Gastrocnemius medialis (tissue), 4 donors: Measurements from ENCODE around the gene EFCC1. TPM values are rescaled to one million over a fixed set of nuclear protein-coding genes. Genes with fewer than 3 reads are reported as not detected.

Experiments used
- ATAC-seq, 2 donors: fragments of 150-250 bp; one replicate each; pipeline ENCODE4 v1.9.1; 2016
- DNase-seq, 2 donors: peaks; one replicate each; pipeline ENCODE4 v3.0.0-alpha.2; 2019
- H3K27ac ChIP-seq, 4 donors: fragments of 200-600 bp; sonication (generic); 1 replicate in 1 of 4; 2 replicates in 3 of 4; pipeline ENCODE4 v1.5.1; 2016 to 2018; ENCODE audit warnings: mild to moderate bottlenecking in 2 of 4, moderate library complexity in 1 of 4
- H3K27me3 ChIP-seq, 3 donors: fragments of 200-600 bp; sonication (generic) in 2 of 3; 1 replicate in 1 of 3; 2 replicates in 2 of 3; pipeline versions ENCODE4 v1.5.1 to v1.6.0; 2016 to 2019; ENCODE audit warnings: mild to moderate bottlenecking in 1 of 3, moderate library complexity in 1 of 3
- H3K36me3 ChIP-seq, 2 donors: fragments of 200-600 bp; sonication (generic) in 1 of 2; one replicate each; pipeline ENCODE4 v1.5.1; 2017 to 2018
- H3K4me1 ChIP-seq, 2 donors: fragments of 200-600 bp; sonication (generic) in 1 of 2; one replicate each; pipeline ENCODE4 v1.5.1; 2016 to 2017; ENCODE audit warnings: mild to moderate bottlenecking in 2 of 2
- H3K4me3 ChIP-seq, 4 donors: fragments of 200-600 bp; sonication (generic) in 3 of 4; 1 replicate in 1 of 4; 2 replicates in 3 of 4; pipeline ENCODE4 v1.5.1; 2016 to 2019; ENCODE audit warnings: mild to moderate bottlenecking in 2 of 4
- H3K9me3 ChIP-seq, 3 donors: fragments of 200-600 bp; sonication (generic) in 2 of 3; 1 replicate in 1 of 3; 2 replicates in 2 of 3; pipeline ENCODE4 v1.5.1; 2016 to 2019
- CTCF ChIP-seq, 5 experiments: fragments of 450-650 bp in 3 of 5; fragments of 200-600 bp in 2 of 5; sonication (generic) in 2 of 5; IDR thresholded peaks in 4 of 5; conservative IDR thresholded peaks in 1 of 5; 1 replicate in 4 of 5; 2 replicates in 1 of 5; pipeline ENCODE4 v1.5.1; 2016 to 2019; ENCODE audit warnings: antibody characterized with exemption in 5 of 5, mild to moderate bottlenecking in 3 of 5, moderate library complexity in 3 of 5
- POLR2A ChIP-seq, 2 donors: fragments of 450-650 bp; IDR thresholded peaks; one replicate each; pipeline ENCODE4 v1.6.1; 2017; ENCODE audit warnings: antibody characterized with exemption in 2 of 2, mild to moderate bottlenecking in 2 of 2, moderate library complexity in 2 of 2
- in situ Hi-C, 4 donors: fragments of 200-750 bp; cut with MboI; loops; one replicate each; pipeline versions ENCODE4 v1.15.0 to v1.8.0; 2017; ENCODE audit warnings: low sequenced_read_pairs in 4 of 4
- intact Hi-C: fragments of 100-400 bp; cut with DNase I; formaldehyde crosslinking; loops from one replicate; pipeline ENCODE4 v1.15.1; 2023; ENCODE audit warnings: low total_unique reads
- total RNA-seq, 4 donors: library from RNA; depleted of rRNA; stranded (reverse); fragments of >200 nt; gene quantifications; one replicate each; pipeline versions ENCODE4 v1.1.0 to v1.2.3, GENCODE V29; 2016

Gene EFCC1
- total RNA-seq, result 1 to 10 TPM in 1 of 4 donors, under 1 TPM in 3; 0.26 to 1.2 (median 0.45) TPM

- peaks cover 22 to 32% of the 10 kb centered on the region in 2 donors for H3K4me1 ChIP-seq
- DNase-seq (peak; percentile 37 to 42), ATAC-seq (peak; percentile 66 to 71)
- no peaks in the 10 kb centered on the region for H3K36me3 ChIP-seq
- H3K4me3 ChIP-seq, result peak within 1 kb of the TSS; percentile 55 to 77 (median 62)
- TF ChIP-seq POLR2A (IDR thresholded peaks at IDR 0.05) (peak; percentile 35 to 65), CTCF (IDR thresholded peaks at IDR 0.05 in 4 of 5, conservative IDR thresholded peaks at IDR 0.05 in 1 of 5) (no peak)
- peak within 1 kb of the TSS; percentile 78 to 82 (median 80) for H3K27ac ChIP-seq
- in situ Hi-C loops, result no loop called here
- H3K27me3 ChIP-seq, result peaks cover 22 to 38% (median 25%) of the 10 kb centered on the region in 3 donors
- intact Hi-C loops, result no loop called here
- H3K9me3 ChIP-seq, result no peaks in the 10 kb centered on the region
Measured at GRCh38 chr3:129001101-129001805, at the start of gene EFCC1. Gene EFCC1 (plus strand): TSS chr3:129001304. CDS start chr3:129001629, 325 bp downstream.

- Histone ChIP-seq H3K4me3 (no peak overlapping the region), H3K36me3 (no peaks in the 10 kb centered on the region), H3K27me3 (no peaks in the 10 kb centered on the region), H3K27ac (no peak overlapping the region), H3K9me3 (no peaks in the 10 kb centered on the region), H3K4me1 (no peaks in the 10 kb centered on the region)
- intact Hi-C loops, result no loop called here
- DNase-seq (no peak), ATAC-seq (no peak)
- TF ChIP-seq POLR2A (IDR thresholded peaks at IDR 0.05), result no peak
- no peak for TF ChIP-seq CTCF (IDR thresholded peaks at IDR 0.05 in 4 of 5, conservative IDR thresholded peaks at IDR 0.05 in 1 of 5)
- in situ Hi-C loops, result loop anchor here in 1 of 4 donors (25.0 kb wide), 1 partner anchor 131 kb away; no protein-coding TSS in a partner anchor
Measured at GRCh38 chr3:128956440-128956839, 44.7 kb upstream of the EFCC1 start.

GRCh38 chr3:128965280-128965679 lies 35.8 kb upstream of the EFCC1 start:
- Histone ChIP-seq H3K27me3 (no peaks in the 10 kb centered on the region), H3K4me3 (no peak overlapping the region), H3K4me1 (peaks cover 0 to 4% of the 10 kb centered on the region in 2 donors), H3K9me3 (no peaks in the 10 kb centered on the region), H3K36me3 (no peaks in the 10 kb centered on the region), H3K27ac (no peak overlapping the region)
- DNase-seq, result no peak
- TF ChIP-seq POLR2A (IDR thresholded peaks at IDR 0.05) (no peak), CTCF (IDR thresholded peaks at IDR 0.05 in 4 of 5, conservative IDR thresholded peaks at IDR 0.05 in 1 of 5) (no peak)
- intact Hi-C loops, result no loop called here
- in situ Hi-C loops, result loop anchor here in 3 of 4 donors (5.0 to 25.0 kb wide), 3 partner anchors 122 to 280 kb away; partner anchors contain the start of gene COPG1 (in 2 of the 3)
- ATAC-seq, result no peak

GRCh38 chr3:128965818-128966217 lies 35.3 kb upstream of the EFCC1 start:
- in situ Hi-C loops, result loop anchor here in 3 of 4 donors (5.0 to 25.0 kb wide), 3 partner anchors 121 to 279 kb away; partner anchors contain the start of gene COPG1 (in 2 of the 3)
- intact Hi-C loops, result no loop called here
- Histone ChIP-seq H3K9me3 (no peaks in the 10 kb centered on the region), H3K27ac (no peak overlapping the region), H3K4me1 (peaks cover under 1 to 10% of the 10 kb centered on the region in 2 donors), H3K36me3 (no peaks in the 10 kb centered on the region), H3K27me3 (no peaks in the 10 kb centered on the region), H3K4me3 (no peak overlapping the region)
- no peak for TF ChIP-seq CTCF (IDR thresholded peaks at IDR 0.05 in 4 of 5, conservative IDR thresholded peaks at IDR 0.05 in 1 of 5)
- TF ChIP-seq POLR2A (IDR thresholded peaks at IDR 0.05), result no peak
- ATAC-seq (no peak), DNase-seq (no peak)
